NCI-H2227 (cell line): ENCODE measurements around the gene TAPT1.

ENCODE experiments used
- DNase-seq: peaks from one replicate; lab custom pipeline; 2025; ENCODE audit not compliant: unreplicated experiment; lab: John Stamatoyannopoulos, UW

The TAPT1 gene

DNA sequence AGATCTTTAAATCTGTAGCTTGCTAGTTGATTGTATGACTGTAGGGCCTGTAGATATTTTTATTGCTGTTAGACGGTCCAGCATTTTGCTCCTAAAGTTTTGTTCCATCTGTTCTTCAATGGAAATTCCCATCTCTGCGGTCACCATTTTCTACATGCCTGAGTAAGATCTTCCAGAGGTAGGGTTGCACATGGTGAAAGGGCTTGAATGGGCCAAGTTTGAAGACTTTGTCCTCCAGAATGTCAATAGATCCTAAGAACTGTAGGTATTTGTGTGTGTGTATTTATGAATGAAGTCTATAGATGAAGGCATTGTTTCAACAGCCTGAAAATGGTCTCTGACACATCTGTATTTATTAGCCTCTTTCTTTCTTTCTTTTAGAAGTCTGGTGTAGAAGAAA, 22.3 kb upstream of the TAPT1 start:
- no peak for DNase-seq

DNA sequence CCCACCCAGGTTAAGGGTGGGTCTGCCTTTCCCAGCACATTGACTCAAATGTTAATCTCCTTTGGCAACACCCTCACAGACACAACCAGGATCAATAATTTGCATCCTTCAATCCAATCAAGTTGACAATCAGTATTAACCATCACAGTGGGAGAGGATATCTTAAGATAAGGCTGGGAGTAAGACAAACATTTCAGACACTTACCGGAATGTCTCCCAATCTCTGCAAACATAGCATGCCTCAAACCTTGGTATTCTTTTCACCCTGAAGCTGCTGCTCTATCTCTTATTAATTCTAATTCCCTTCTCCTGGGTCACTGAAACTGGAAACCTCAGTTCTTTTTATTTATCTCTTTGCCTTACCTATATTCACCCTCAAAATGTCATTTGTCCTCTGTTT, 19.0 kb upstream of the TAPT1 start:
- DNase-seq = no peak

DNA sequence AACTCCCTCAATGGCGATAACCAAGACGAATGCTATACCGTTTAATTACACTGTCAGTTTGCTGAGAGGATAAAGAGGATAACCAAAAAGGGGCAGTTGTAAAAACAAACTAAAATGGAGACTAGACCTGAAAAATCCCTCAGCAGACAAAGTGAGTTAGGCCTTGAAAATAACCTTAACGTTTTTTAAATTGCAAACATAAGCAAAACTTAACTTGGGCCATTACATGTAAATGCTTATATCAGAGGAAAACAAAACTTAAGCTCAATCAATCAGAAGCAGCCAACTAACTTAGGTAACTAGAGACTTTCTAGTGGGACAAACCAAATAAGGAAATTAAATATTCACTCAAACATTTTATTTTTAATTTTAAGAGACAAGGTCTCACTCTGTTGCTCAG, 17.0 kb upstream of the TAPT1 start:
- no peak for DNase-seq

GRCh38 chr4:16240300-16240699, 14.0 kb upstream of the TAPT1 start:
- DNase-seq = no peak

DNA sequence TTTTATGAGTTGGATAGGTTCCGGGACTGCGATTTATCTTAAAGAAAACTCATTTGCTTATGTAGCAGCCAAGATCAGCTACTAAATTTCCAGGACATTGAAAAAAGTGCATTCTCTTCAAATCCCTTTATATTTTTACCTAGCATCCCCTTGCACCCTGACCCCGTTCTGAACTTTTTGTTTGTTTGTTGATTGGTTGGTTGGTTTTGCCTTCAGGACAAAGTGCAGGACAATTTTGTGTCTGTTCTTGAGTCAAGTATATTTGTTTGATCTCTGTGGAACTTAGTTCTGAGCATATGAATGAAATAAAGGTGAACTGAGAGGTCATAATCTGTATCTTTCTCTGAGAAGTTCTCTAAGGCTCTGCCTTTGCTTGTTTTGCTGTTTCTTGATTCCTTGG, 12.8 kb upstream of the TAPT1 start:
- no peak for DNase-seq

DNA sequence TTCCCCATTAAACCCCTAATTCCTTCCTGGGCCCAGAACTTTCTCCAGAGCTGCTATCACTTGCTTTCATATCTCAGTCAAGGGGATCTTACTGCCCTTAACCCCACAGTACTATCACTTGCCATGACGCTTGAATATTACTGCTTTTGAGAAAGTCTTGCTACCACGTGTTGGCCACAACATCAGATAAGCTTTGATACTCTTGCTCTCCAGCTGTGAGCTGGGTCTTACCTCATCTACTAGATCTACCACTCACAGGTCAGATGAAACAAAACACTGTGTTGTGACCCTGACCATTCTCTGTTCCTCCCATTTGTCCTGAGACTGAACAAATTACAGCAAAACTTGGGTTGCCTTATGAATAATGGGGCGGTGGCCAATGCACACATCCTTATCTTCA, 12.1 kb upstream of the TAPT1 start:
- DNase-seq = no peak

DNA sequence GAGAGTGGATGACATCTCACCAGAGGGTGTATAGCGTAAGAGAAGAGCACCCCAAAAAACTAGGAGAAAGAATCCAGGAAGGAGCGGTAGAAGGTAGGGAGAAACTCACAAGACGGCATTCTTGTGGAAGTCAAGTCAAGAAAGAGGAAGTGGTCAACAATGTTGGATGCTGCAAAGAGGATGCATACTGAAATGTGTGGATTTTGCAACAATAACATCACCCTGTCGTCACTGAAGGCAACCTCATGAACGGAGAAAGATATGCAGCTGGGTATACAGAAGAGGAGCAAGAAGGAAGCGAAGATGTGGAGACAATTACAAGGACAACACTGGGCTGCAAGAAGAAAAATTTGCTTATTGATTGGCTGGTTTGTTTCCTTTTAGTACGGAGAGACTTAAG, 11.4 kb upstream of the TAPT1 start:
- no peak for DNase-seq

GRCh38 chr4:16236402-16237023, 10.2 kb upstream of the TAPT1 start:
- DNase-seq = no peak

- DNase-seq = no peak
These were observed 8.9 kb upstream of the TAPT1 start for GRCh38 chr4:16235209-16235608.

DNA sequence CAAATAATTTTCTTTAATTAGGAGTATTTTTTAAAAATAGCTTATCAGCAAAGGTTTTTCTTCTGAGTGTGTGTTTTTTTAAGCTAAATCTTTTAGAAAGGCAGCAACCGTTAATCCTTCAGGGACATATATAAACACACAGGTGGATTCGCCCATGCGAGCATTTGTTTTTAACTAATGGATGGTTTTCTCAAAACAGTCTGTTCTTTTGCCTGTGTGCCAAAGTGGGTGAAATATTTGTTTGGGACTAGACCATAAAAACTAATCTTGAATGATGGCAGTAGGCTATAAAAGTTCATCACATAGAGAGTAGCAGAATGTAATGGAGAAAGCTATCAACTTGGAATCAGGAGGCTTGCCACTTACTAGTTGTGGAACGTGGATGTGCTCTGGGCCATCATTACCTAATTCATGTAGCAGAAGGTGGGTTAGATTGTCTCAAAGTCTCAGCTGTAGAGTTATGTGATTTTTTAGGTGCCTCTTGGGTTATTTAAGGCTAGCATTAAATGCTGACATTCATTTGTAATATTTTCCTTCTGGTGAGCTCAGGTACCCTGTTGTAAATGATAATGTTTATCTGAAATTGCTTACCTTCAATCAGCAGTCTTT, 7.4 kb upstream of the TAPT1 start:
- no peak for DNase-seq

DNA sequence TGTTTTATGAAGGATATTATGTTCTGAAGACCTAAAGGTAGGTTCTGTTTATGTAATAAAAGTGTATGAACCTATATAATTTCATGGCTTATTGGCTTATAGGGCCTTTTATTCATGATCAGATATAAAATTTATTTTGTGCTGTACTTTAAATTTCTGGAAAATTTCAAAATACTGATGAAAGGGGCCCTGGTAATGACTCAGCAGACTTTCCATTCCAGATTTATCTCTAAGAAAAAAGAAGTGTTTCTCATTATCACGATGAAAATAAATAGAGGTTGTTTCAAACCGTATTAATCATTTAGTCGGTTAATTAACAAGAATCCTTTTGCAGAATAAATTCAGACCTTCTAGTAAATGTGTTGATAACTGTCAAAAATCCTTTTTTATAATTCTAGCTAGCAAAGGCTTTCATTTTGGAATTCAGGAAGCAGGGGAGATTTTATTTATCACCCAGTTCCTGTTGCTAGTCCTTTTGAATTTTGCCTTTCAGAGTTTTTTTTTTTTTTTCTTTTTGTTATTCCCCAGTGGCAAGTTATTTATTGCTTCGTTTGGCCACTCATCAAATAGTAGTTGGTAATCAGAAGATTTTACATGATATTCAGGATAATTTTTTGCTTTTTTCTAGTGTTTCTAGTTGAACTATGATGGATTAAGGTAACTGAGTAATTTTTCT, 5.4 kb upstream of the TAPT1 start:
- no peak for DNase-seq

- no peak for DNase-seq
These were observed 4.0 kb upstream of the TAPT1 start for GRCh38 chr4:16230308-16230707.

GRCh38 chr4:16229604-16230003, 3.3 kb upstream of the TAPT1 start:
- no peak for DNase-seq

- DNase-seq = peak; percentile 19
These were observed 1.2 kb upstream of the TAPT1 start for GRCh38 chr4:16227462-16227868.

- peak; percentile 46 for DNase-seq
These were observed 668 bp upstream of the TAPT1 start for GRCh38 chr4:16226816-16227461.

- DNase-seq = no peak
These were observed 956 bp downstream of the TAPT1 start for GRCh38 chr4:16225167-16225862.

- peak; percentile 1 for DNase-seq
These were observed 1.8 kb downstream of the TAPT1 start for GRCh38 chr4:16224264-16225166.

GRCh38 chr4:16222957-16223527, 3.2 kb downstream of the TAPT1 start:
- no peak for DNase-seq

DNA sequence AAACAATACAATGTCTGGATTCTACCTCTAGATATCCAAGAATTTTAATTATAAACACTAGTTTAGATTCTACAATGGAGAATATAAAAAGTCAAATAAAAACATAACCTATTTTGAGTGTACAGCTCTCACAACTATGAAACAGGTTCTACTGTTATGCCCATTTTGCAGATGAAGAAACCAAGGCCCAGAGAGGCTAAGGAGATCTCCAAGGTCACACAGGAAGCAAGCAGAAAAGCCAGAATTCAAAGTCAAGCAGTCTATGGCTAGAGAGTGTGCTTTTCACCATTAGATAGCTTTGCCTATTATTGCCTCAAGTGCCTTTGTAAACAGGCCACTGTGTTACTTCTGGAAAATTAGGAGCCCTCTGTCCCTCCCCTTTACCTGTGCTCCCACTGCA, 7.3 kb downstream of the TAPT1 start:
- DNase-seq = no peak
